Natural killer cell (primary cell): ENCODE data around the gene USP48. TPM values are rescaled to one million over a fixed set of nuclear protein-coding genes. Genes with fewer than 3 reads are reported as not detected.
A peak's percentile ranks its signal among the peaks of the same experiment; 100 is the strongest.

Source experiments
- ATAC-seq, 3 donors: fragments of 150-1000 bp in 2 of 3; fragments of 200-7000 bp in 1 of 3; cut with Tn5 transposase; 1 replicate in 1 of 3; 2 replicates in 2 of 3; pipeline ENCODE4 v1.10.0; 2021; ENCODE audit warnings: mild to moderate bottlenecking in 2 of 3, moderate library complexity in 2 of 3
- DNase-seq, 2 donors: peaks; one replicate each; pipeline versions ENCODE4 v3.0.0 to v3.0.0-alpha.2; 2013 to 2021; ENCODE audit warnings: mixed read lengths in 1 of 2
- H3K27ac ChIP-seq: one replicate; pipeline ENCODE4 v1.5.1; 2013; ENCODE audit warnings: mild to moderate bottlenecking, low read length
- H3K27me3 ChIP-seq: one replicate; pipeline ENCODE4 v1.6.1; 2013; ENCODE audit warnings: low read length; ENCODE audit not compliant: control insufficient read depth, insufficient read depth
- H3K36me3 ChIP-seq: one replicate; pipeline ENCODE4 v1.6.1; 2013; ENCODE audit warnings: low read length; ENCODE audit not compliant: control insufficient read depth, insufficient read depth
- H3K4me1 ChIP-seq: one replicate; pipeline ENCODE4 v1.6.1; 2013; ENCODE audit warnings: low read length; ENCODE audit not compliant: control insufficient read depth, insufficient read depth
- H3K4me3 ChIP-seq: one replicate; pipeline ENCODE4 v1.5.1; 2013; ENCODE audit warnings: low read length
- H3K9me3 ChIP-seq: one replicate; pipeline ENCODE4 v1.6.1; 2013; ENCODE audit warnings: low read length; ENCODE audit not compliant: control insufficient read depth, insufficient read depth
- H3K27ac Mint-ChIP-seq, 2 donors: one replicate each; pipeline ENCODE4 v1.8.0; 2022; ENCODE audit warnings: mild to moderate bottlenecking in 2 of 2, mixed read lengths in 2 of 2, moderate library complexity in 1 of 2
- H3K27me3 Mint-ChIP-seq, 2 donors: one replicate each; pipeline ENCODE4 v1.8.0; 2022; ENCODE audit warnings: low read depth in 2 of 2, mixed read lengths in 2 of 2
- H3K36me3 Mint-ChIP-seq: one replicate; pipeline ENCODE4 v1.8.0; 2022; ENCODE audit warnings: mixed read lengths
- H3K4me1 Mint-ChIP-seq, 2 donors: one replicate each; pipeline ENCODE4 v1.8.0; 2022; ENCODE audit warnings: mixed read lengths in 2 of 2
- H3K4me3 Mint-ChIP-seq: one replicate; pipeline ENCODE4 v1.8.0; 2022; ENCODE audit warnings: mild to moderate bottlenecking, moderate library complexity, mixed read lengths
- H3K9me3 Mint-ChIP-seq, 2 donors: one replicate each; pipeline ENCODE4 v1.8.0; 2022; ENCODE audit warnings: mixed read lengths in 2 of 2
- CTCF ChIP-seq: fragments of 200-600 bp; IDR thresholded peaks from one replicate; pipeline ENCODE4 v1.8.0; 2022; ENCODE audit warnings: antibody characterized with exemption
- WGBS: methylation state at CpG from one replicate; pipeline ENCODE4 v1.1.7; 2013; ENCODE audit warnings: missing lambda C conversion rate; ENCODE audit not compliant: insufficient coverage; 5-methylcytosine and 5-hydroxymethylcytosine counted together
- intact Hi-C: fragments of 100-400 bp; cut with micrococcal nuclease; formaldehyde crosslinking; loops from one replicate; pipeline ENCODE4 v1.14.2; 2022
- total RNA-seq, 4 donors: library from RNA; stranded (reverse); fragments of 120-200 nt in 1 of 4; gene quantifications; one replicate each; pipeline versions ENCODE4 v1.2.3 to v1.2.4, GENCODE V29; 2013 to 2022

The USP48 gene
- total RNA-seq, 3 donors from 2014 or later (not counting 1 experiment from before 2014, with no cell fraction given): 71.4 to 127 (median 90.5) TPM

DNA sequence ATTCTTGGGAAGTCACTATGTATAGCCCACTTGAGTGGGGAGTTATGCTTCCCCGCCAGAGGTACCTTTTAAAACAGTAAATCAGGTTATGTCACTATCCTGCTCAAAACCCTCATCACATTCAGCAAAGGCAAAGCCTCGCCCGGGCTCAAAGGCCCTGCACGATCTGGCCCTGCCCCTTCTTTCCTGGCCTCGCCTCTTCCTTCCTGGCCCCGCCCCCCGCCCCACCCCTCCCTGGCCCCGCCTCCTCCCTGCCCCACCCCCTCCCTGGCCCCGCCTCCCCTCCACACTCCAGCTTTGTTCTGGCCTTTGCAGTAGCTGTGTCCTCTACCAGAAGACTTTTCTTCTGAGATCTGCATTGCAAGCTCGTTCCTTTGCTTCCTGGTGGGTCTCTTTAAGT lies 35.7 kb upstream of the USP48 start:
- no peak for TF ChIP-seq CTCF
- H3K4me1 Mint-ChIP-seq: peaks cover 0 to 24% of the 10 kb centered on the region in 2 donors
- intact Hi-C loops: no loop called here
- no peaks in the 10 kb centered on the region for H3K36me3 Mint-ChIP-seq
- H3K27ac Mint-ChIP-seq: no peak overlapping the region
- no peak overlapping the region for H3K27ac ChIP-seq
- no peak overlapping the region for H3K4me3 ChIP-seq
- H3K4me3 Mint-ChIP-seq: no peak overlapping the region
- H3K9me3 Mint-ChIP-seq: no peaks in the 10 kb centered on the region
- peaks cover 0 to 1% of the 10 kb centered on the region in 2 donors for H3K27me3 Mint-ChIP-seq
- DNase-seq: peak in 1 of 2 donors; percentile 55
- peak in 2 of 3 donors; percentile 28 to 45 for ATAC-seq
- H3K36me3 ChIP-seq: no peaks in the 10 kb centered on the region
- H3K4me1 ChIP-seq: peaks cover 26% of the 10 kb centered on the region
- H3K9me3 ChIP-seq: no peaks in the 10 kb centered on the region
- WGBS: 44% methylated on average over 5 of the region's 10 CpGs
- H3K27me3 ChIP-seq: no peaks in the 10 kb centered on the region

DNA sequence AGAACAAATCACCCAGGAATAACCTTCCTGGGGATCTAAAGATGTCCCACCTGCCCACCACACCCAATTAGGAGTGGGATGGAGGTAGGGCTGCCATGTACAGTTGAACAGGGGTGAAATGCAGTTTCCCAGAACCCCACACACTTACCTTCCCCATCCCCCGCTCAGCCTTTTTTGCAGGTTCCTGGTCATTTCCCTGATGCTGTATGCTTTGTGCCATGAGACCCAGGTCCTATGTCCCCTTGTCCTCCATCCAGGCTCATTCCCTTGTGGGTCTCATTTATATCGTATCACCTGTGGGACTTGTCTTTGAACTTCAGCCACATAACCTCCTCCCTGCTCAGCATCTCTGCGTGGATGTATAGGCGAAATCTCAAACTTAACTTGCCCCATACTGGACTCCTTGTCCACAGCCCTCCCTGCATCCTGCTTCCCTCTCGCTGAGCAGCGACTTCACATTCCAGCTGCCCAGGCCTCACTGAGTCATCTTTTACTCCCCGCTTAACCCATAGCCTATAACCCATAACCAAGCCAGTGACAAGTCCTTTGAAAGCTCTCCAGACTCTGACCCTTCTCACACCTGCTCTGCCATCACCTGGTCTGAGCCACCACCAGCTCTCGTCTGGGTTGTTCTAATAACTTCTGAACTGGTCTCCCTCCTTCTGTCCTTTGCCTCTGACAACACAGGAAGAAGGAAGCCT lies 33.8 kb upstream of the USP48 start:
- intact Hi-C loops: no loop called here
- no peak for TF ChIP-seq CTCF
- Mint-ChIP-seq H3K27me3 (peaks cover 0 to 3% of the 10 kb centered on the region in 2 donors), H3K9me3 (no peaks in the 10 kb centered on the region), H3K4me3 (peak overlapping the region; percentile 0), H3K36me3 (no peaks in the 10 kb centered on the region), H3K27ac (peak overlapping the region in 1 of 2 donors; percentile 41), H3K4me1 (peaks cover 0 to 24% of the 10 kb centered on the region in 2 donors)
- H3K27ac ChIP-seq: no peak overlapping the region
- DNase-seq: no peak
- no peaks in the 10 kb centered on the region for H3K9me3 ChIP-seq
- no peak overlapping the region for H3K4me3 ChIP-seq
- ATAC-seq: no peak
- 91% methylated on average over 8 of the region's 8 CpGs for WGBS
- no peaks in the 10 kb centered on the region for H3K36me3 ChIP-seq
- peaks cover 24% of the 10 kb centered on the region for H3K4me1 ChIP-seq
- no peaks in the 10 kb centered on the region for H3K27me3 ChIP-seq

DNA sequence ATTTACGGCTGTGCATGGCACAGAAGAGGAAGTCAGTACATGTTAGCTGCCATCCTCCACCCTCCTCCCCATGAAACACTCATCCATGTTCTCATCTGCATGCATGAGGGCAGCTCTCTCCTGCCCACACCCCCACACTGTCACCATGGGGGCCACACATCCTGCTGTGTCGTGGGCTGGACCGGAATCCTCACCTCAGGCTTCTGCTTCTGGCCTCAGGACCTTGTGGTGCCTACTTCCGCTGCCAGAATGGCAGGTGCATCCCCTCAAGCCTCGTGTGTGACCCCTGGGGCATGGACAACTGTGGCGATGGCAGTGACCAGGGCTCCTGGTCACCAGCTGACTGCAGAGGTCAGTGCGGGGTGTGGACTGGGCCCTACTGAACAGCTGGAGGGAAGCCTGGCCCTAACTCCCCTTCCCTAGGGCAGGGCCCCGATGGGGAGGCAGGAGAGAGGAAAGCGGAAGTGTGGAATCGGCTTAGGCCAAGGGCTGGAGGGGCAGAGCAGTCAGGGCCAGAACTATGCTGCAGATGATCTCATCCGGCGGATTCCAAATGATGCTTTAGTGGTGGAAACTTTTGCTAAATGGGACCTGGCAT lies 32.9 kb upstream of the USP48 start:
- H3K9me3 ChIP-seq: no peaks in the 10 kb centered on the region
- H3K27ac ChIP-seq: peak overlapping the region; percentile 26
- WGBS: 61% methylated on average over 12 of the region's 12 CpGs
- Mint-ChIP-seq H3K27ac (peak overlapping the region in 1 of 2 donors; percentile 42), H3K36me3 (no peaks in the 10 kb centered on the region), H3K4me3 (peak overlapping the region; percentile 45), H3K9me3 (no peaks in the 10 kb centered on the region), H3K27me3 (peaks cover 0 to 3% of the 10 kb centered on the region in 2 donors), H3K4me1 (peaks cover 0 to 24% of the 10 kb centered on the region in 2 donors)
- no peak for DNase-seq
- H3K4me1 ChIP-seq: peaks cover 24% of the 10 kb centered on the region
- peak in 2 of 3 donors; percentile 21 to 38 for ATAC-seq
- no peaks in the 10 kb centered on the region for H3K36me3 ChIP-seq
- no peak overlapping the region for H3K4me3 ChIP-seq
- no peak for TF ChIP-seq CTCF
- intact Hi-C loops: no loop called here
- no peaks in the 10 kb centered on the region for H3K27me3 ChIP-seq
